ENCODE results near the gene TPK1. TPM values are rescaled to one million over a fixed set of nuclear protein-coding genes. Genes with fewer than 3 reads are reported as not detected.

The TPK1 gene
- polyA plus RNA-seq, 1 donor = 5.4 TPM

GRCh38 chr7:144494355-144494754 is 341.5 kb downstream of the TPK1 start:
- DNase-seq = no peak
- Histone ChIP-seq H3K4me3 (ENCODE audit: low read length) (no peak overlapping the region), H3K9me3 (ENCODE audit: control insufficient read depth, low read depth, low read length) (no peaks in the 10 kb centered on the region), H3K36me3 (ENCODE audit: control insufficient read depth, insufficient read depth, low read length) (no peaks in the 10 kb centered on the region), H3K4me1 (ENCODE audit: control insufficient read depth, insufficient read depth, low read length) (no peaks in the 10 kb centered on the region), H3K27ac (ENCODE audit: low read length) (no peak overlapping the region), H3K27me3 (ENCODE audit: control insufficient read depth, insufficient read depth, low read length) (no peaks in the 10 kb centered on the region)
- WGBS (ENCODE audit: insufficient coverage, low lambda C conversion rate) = 100% methylated on average over 1 of the region's 1 CpG

DNA sequence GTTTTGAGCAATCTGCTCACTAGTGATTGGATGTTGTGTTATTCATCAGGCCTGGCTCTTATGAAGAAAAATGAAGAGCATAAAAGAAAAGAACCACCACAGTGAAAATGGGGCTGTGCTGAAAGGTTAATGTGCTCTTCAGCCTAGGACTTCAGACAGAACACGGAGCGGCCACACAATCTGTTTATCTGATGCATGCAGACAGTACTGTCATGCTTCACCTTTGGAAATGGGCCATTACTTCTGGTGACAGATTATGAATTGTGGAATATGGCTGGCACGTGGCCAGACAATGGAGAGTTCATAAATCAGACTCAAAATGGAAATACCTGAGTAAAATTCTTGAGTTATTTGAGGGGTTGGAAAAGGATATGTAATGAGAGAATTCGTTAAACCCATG is 346.3 kb downstream of the TPK1 start:
- Histone ChIP-seq H3K9me3 (ENCODE audit: control insufficient read depth, low read depth, low read length) (no peaks in the 10 kb centered on the region), H3K4me1 (ENCODE audit: control insufficient read depth, insufficient read depth, low read length) (no peaks in the 10 kb centered on the region), H3K27ac (ENCODE audit: low read length) (no peak overlapping the region), H3K27me3 (ENCODE audit: control insufficient read depth, insufficient read depth, low read length) (no peaks in the 10 kb centered on the region), H3K36me3 (ENCODE audit: control insufficient read depth, insufficient read depth, low read length) (no peaks in the 10 kb centered on the region), H3K4me3 (ENCODE audit: low read length) (no peak overlapping the region)
- WGBS (ENCODE audit: insufficient coverage, low lambda C conversion rate) = 77% methylated on average over 2 of the region's 4 CpGs
- no peak for DNase-seq

DNA sequence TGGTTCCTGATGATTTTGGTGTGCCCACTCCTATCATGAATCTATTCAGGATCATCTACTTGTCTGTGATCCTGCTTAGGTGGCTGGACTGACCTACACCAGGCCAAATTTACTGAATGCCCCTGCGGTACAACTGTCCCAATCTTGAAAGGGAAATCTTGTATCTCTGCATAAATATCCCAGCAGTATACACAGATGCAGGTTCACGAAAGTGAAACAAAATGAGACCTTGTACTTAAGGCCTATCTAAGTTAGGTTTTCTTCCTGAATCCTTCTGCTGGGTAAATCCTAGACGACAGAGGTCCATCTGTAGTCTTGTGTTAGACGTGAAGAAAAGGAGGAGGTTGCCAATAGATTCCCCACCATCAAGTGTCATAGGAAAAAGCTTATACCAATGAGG is 346.9 kb downstream of the TPK1 start:
- no peak for DNase-seq
- no peaks in the 10 kb centered on the region for H3K9me3 ChIP-seq (ENCODE audit: control insufficient read depth, low read depth, low read length)
- H3K4me3 ChIP-seq (ENCODE audit: low read length) = no peak overlapping the region
- no peaks in the 10 kb centered on the region for H3K4me1 ChIP-seq (ENCODE audit: control insufficient read depth, insufficient read depth, low read length)
- H3K27me3 ChIP-seq (ENCODE audit: control insufficient read depth, insufficient read depth, low read length) = no peaks in the 10 kb centered on the region
- WGBS (ENCODE audit: insufficient coverage, low lambda C conversion rate) = 100% methylated on average over 2 of the region's 4 CpGs
- H3K36me3 ChIP-seq (ENCODE audit: control insufficient read depth, insufficient read depth, low read length) = no peaks in the 10 kb centered on the region
- H3K27ac ChIP-seq (ENCODE audit: low read length) = no peak overlapping the region

- Histone ChIP-seq H3K4me3 (ENCODE audit: low read length) (no peak overlapping the region), H3K36me3 (ENCODE audit: control insufficient read depth, insufficient read depth, low read length) (no peaks in the 10 kb centered on the region), H3K27me3 (ENCODE audit: control insufficient read depth, insufficient read depth, low read length) (no peaks in the 10 kb centered on the region), H3K27ac (ENCODE audit: low read length) (no peak overlapping the region), H3K4me1 (ENCODE audit: control insufficient read depth, insufficient read depth, low read length) (no peaks in the 10 kb centered on the region), H3K9me3 (ENCODE audit: control insufficient read depth, low read depth, low read length) (no peaks in the 10 kb centered on the region)
- DNase-seq = no peak
- 6% methylated on average over 2 of the region's 3 CpGs for WGBS (ENCODE audit: insufficient coverage, low lambda C conversion rate)
Measured at GRCh38 chr7:144487901-144488300, 348.0 kb downstream of the TPK1 start.

GRCh38 chr7:144484445-144484844 is 351.4 kb downstream of the TPK1 start:
- Histone ChIP-seq H3K36me3 (ENCODE audit: control insufficient read depth, insufficient read depth, low read length) (no peaks in the 10 kb centered on the region), H3K4me1 (ENCODE audit: control insufficient read depth, insufficient read depth, low read length) (no peaks in the 10 kb centered on the region), H3K4me3 (ENCODE audit: low read length) (no peak overlapping the region), H3K27me3 (ENCODE audit: control insufficient read depth, insufficient read depth, low read length) (no peaks in the 10 kb centered on the region), H3K27ac (ENCODE audit: low read length) (no peak overlapping the region), H3K9me3 (ENCODE audit: control insufficient read depth, low read depth, low read length) (no peaks in the 10 kb centered on the region)
- no peak for DNase-seq
- 100% methylated on average over 1 of the region's 2 CpGs for WGBS (ENCODE audit: insufficient coverage, low lambda C conversion rate)

DNA sequence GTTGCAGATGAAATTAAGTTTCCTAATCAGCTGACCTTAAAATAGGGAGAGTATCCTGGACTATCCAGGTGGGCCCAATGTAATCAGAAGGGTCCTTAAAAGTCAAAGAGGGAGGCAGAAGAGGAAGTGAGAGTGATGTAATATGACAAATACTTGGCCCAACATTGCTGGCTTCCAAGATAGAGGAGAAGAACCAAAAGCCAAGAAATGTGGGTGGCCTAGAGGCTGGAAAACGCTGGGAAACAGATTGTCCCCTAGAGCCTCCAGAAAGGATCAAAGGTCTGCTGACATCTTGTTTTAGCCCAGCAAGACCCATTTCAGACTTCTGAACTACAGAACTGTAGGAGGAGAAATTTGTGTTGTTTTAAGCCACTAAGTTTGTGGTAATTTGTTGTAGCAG is 352.7 kb downstream of the TPK1 start:
- no peak overlapping the region for H3K4me3 ChIP-seq (ENCODE audit: low read length)
- no peak for DNase-seq
- no peaks in the 10 kb centered on the region for H3K9me3 ChIP-seq (ENCODE audit: control insufficient read depth, low read depth, low read length)
- H3K27me3 ChIP-seq (ENCODE audit: control insufficient read depth, insufficient read depth, low read length) = no peaks in the 10 kb centered on the region
- whole genome bisulfite sequencing (ENCODE audit: insufficient coverage, low lambda C conversion rate) = no CpG with 5 or more reads among the region's 1 CpG
- H3K36me3 ChIP-seq (ENCODE audit: control insufficient read depth, insufficient read depth, low read length) = no peaks in the 10 kb centered on the region
- no peaks in the 10 kb centered on the region for H3K4me1 ChIP-seq (ENCODE audit: control insufficient read depth, insufficient read depth, low read length)
- no peak overlapping the region for H3K27ac ChIP-seq (ENCODE audit: low read length)

GRCh38 chr7:144481833-144482232 is 354.0 kb downstream of the TPK1 start:
- H3K36me3 ChIP-seq (ENCODE audit: control insufficient read depth, insufficient read depth, low read length) = no peaks in the 10 kb centered on the region
- no CpG with 5 or more reads among the region's 3 CpGs for WGBS (ENCODE audit: insufficient coverage, low lambda C conversion rate)
- H3K4me1 ChIP-seq (ENCODE audit: control insufficient read depth, insufficient read depth, low read length) = no peaks in the 10 kb centered on the region
- no peak overlapping the region for H3K27ac ChIP-seq (ENCODE audit: low read length)
- no peaks in the 10 kb centered on the region for H3K27me3 ChIP-seq (ENCODE audit: control insufficient read depth, insufficient read depth, low read length)
- H3K4me3 ChIP-seq (ENCODE audit: low read length) = no peak overlapping the region
- H3K9me3 ChIP-seq (ENCODE audit: control insufficient read depth, low read depth, low read length) = no peaks in the 10 kb centered on the region
- no peak for DNase-seq

GRCh38 chr7:144477348-144477747 is 358.5 kb downstream of the TPK1 start:
- no peak overlapping the region for H3K27ac ChIP-seq (ENCODE audit: low read length)
- no peak overlapping the region for H3K4me3 ChIP-seq (ENCODE audit: low read length)
- no CpG with 5 or more reads among the region's 1 CpG for WGBS (ENCODE audit: insufficient coverage, low lambda C conversion rate)
- no peaks in the 10 kb centered on the region for H3K27me3 ChIP-seq (ENCODE audit: control insufficient read depth, insufficient read depth, low read length)
- DNase-seq = no peak
- no peaks in the 10 kb centered on the region for H3K36me3 ChIP-seq (ENCODE audit: control insufficient read depth, insufficient read depth, low read length)
- H3K9me3 ChIP-seq (ENCODE audit: control insufficient read depth, low read depth, low read length) = no peaks in the 10 kb centered on the region
- H3K4me1 ChIP-seq (ENCODE audit: control insufficient read depth, insufficient read depth, low read length) = no peaks in the 10 kb centered on the region

DNA sequence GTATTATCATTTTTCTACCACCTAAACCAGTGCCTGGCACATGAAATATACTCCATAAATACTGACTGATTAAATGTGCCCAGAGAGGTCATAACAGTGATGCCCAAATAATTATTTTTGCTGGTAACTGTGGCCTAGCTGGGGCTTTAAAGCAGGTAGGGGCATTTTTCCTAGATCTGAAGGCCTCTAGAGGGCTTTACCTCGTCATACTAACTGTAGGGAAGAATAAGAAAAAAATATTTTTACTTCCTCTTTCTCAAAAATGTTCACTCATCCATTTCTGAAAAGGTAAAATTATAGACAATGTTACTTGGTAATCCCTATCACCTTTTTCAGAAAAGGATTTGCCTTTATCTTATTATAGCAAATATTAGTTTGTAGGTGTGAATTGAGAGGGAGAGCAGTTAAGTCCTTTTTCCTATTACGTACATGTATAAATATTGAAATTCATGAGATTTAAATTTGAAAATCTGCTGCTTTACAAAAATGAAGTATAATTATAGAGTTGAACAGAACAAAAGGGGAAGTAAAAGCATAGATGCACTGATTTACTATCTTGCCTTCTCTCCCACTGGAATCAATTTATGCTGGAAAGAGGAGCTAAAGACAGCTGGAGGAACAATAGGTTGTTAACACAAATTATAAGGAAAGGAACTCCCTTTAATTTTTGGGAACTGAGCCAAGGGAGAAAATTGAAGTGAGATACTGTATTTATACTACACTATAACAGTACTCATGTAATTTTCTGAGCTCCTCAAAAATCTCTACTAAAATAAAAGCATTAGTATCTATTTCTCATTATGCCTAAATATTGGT is 360.8 kb downstream of the TPK1 start:
- Histone ChIP-seq H3K4me3 (ENCODE audit: low read length) (no peak overlapping the region), H3K27ac (ENCODE audit: low read length) (no peak overlapping the region), H3K36me3 (ENCODE audit: control insufficient read depth, insufficient read depth, low read length) (no peaks in the 10 kb centered on the region), H3K4me1 (ENCODE audit: control insufficient read depth, insufficient read depth, low read length) (no peaks in the 10 kb centered on the region), H3K9me3 (ENCODE audit: control insufficient read depth, low read depth, low read length) (no peaks in the 10 kb centered on the region), H3K27me3 (ENCODE audit: control insufficient read depth, insufficient read depth, low read length) (no peaks in the 10 kb centered on the region)
- WGBS (ENCODE audit: insufficient coverage, low lambda C conversion rate) = 100% methylated on average over 1 of the region's 2 CpGs
- DNase-seq = no peak

GRCh38 chr7:144474363-144474762 is 361.5 kb downstream of the TPK1 start:
- no CpG with 5 or more reads among the region's 1 CpG for WGBS (ENCODE audit: insufficient coverage, low lambda C conversion rate)
- Histone ChIP-seq H3K9me3 (ENCODE audit: control insufficient read depth, low read depth, low read length) (no peaks in the 10 kb centered on the region), H3K4me1 (ENCODE audit: control insufficient read depth, insufficient read depth, low read length) (no peaks in the 10 kb centered on the region), H3K4me3 (ENCODE audit: low read length) (no peak overlapping the region), H3K36me3 (ENCODE audit: control insufficient read depth, insufficient read depth, low read length) (no peaks in the 10 kb centered on the region), H3K27me3 (ENCODE audit: control insufficient read depth, insufficient read depth, low read length) (no peaks in the 10 kb centered on the region), H3K27ac (ENCODE audit: low read length) (no peak overlapping the region)
- no peak for DNase-seq

DNA sequence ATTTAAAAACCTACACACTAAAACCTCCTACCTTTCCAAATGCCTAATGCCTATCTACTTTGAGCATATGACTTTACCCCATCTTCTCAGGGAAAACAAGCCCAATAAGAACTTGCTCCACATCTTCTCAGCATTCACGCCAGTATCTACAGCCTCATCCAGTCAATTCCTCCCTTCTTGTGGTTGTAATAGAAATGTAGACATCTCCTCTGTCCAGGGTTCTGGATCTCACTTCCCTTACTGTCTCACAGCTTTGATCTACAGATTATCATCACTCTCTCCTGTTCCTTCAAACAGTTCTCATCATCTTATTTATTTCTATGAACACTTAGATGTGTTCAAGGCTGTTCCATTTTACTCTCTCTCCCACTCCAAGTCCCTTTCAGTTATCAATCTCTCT is 361.9 kb downstream of the TPK1 start:
- no peak for DNase-seq
- no CpG with 5 or more reads among the region's 1 CpG for WGBS (ENCODE audit: insufficient coverage, low lambda C conversion rate)
- Histone ChIP-seq H3K4me1 (ENCODE audit: control insufficient read depth, insufficient read depth, low read length) (no peaks in the 10 kb centered on the region), H3K27me3 (ENCODE audit: control insufficient read depth, insufficient read depth, low read length) (no peaks in the 10 kb centered on the region), H3K4me3 (ENCODE audit: low read length) (no peak overlapping the region), H3K27ac (ENCODE audit: low read length) (no peak overlapping the region), H3K36me3 (ENCODE audit: control insufficient read depth, insufficient read depth, low read length) (no peaks in the 10 kb centered on the region), H3K9me3 (ENCODE audit: control insufficient read depth, low read depth, low read length) (no peaks in the 10 kb centered on the region)

All from large intestine (tissue), 3 donors.